GM19023 (cell line): ENCODE data around the gene MYH16.
"Not testable (repeated sequence)": the region's sequence is repeated elsewhere in the genome, so short reads cannot be mapped to it uniquely, and the experiment has no call there.

ENCODE experiments used
- ATAC-seq: cut with Tn5 transposase; IDR thresholded peaks from one replicate; pipeline ENCODE4 v1.9.1; 2021; ENCODE audit warnings: mild to moderate bottlenecking, moderate library complexity; ENCODE audit not compliant: unreplicated experiment

Gene MYH16

DNA sequence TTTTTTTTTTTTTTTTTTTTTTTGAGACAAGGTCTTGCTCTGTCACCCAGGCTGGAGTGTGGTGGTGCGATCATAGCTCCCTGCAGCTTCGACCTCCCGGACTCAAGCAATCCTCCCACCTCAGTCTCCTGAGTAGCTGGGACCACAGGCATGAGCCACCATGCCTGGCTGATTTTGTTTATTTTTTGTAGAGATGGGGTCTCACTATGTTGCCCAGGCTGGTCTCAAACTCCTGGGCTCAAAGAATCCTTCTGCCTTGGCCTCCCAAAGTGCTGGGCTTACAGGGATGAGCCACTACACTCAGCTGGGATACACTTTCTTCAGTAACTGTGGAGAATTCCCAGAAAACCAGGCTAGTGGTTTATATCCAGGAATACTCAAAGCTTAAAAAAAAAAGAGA is 78.0 kb downstream of the MYH16 start:
- not testable (repeated sequence) for ATAC-seq

DNA sequence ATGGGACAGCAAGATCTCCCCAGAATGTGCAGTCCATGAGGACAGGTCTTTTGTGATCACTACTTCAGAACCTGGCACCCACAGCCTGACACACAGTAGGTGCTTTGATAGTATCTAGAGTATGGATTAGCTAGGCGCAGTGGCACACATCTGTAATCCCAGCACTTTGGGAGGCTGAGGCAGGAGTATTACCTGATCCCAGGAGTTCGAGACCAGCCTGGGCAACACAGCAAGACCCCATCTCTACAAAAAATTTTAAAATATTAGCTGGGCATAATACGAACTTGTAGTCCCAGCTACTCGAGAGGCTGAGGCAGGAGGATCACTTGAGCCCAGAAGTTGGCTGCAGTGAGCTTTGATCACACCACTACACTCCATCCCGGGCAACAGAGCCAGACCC is 79.6 kb downstream of the MYH16 start:
- no peak for ATAC-seq

DNA sequence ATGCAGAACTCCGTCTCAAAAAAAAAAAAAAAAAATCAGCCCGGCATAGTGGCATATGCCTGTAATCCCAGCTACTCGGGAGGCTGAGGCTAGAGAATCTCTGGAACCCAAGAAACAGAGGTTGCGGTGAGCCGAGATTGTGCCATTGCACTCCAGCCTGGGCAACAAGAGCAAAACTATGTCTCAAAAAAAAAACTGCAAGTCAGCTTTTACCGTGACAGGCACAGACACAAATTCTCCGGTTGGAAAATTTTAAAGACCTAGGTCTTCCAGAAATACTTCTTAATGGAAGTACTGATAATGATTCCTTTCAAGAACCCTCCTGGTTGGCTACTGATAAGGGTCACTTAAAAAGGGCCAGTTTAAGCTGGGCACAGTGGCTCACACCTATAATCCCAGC is 82.5 kb downstream of the MYH16 start:
- ATAC-seq = no peak

GRCh38 chr7:99357701-99358490 is 85.3 kb downstream of the MYH16 start:
- ATAC-seq = no peak

DNA sequence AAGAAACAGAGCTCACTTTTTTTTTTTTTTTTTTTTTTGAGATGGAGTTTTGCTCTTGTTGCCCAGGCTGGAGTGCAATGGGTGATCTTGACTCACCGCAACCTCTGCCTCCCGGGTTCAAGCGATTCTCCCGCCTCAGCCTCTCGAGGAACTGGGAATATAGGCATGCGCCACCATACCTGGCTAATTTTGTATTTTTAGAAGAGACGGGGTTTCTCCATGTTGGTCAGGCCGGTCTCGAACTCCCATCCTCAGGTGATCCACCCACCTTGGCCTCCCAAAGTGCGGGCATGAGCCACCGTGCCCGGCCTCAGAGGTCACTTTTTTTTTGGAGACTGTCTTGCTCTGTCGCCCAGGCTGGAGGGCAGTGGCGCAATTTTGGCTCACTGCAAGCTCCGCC is 85.9 kb downstream of the MYH16 start:
- not testable (repeated sequence) for ATAC-seq

GRCh38 chr7:99359465-99360154 is 87.0 kb downstream of the MYH16 start:
- no peak for ATAC-seq
